Fibroblast of lung (primary cell): Measurements from ENCODE around the gene PPP2R1B. TPM values are rescaled to one million over a fixed set of nuclear protein-coding genes. Genes with fewer than 3 reads are reported as not detected.
"Not testable (repeated sequence)": the region's sequence is repeated elsewhere in the genome, so short reads cannot be mapped to it uniquely, and the experiment has no call there.

Experiments
- DNase-seq, 2 donors: peaks; one replicate each; pipeline versions ENCODE4 v3.0.0 to v3.0.0-alpha.2; 2010; ENCODE audit warnings: low read depth in 2 of 2
- H2AFZ ChIP-seq: 2 replicates; pipeline ENCODE4 v1.5.1; 2012; ENCODE audit warnings: low read length, control low read depth, inconsistent platforms
- H3K27ac ChIP-seq: 2 replicates; pipeline ENCODE4 v1.5.1; 2011; ENCODE audit warnings: low read length, control low read depth; ENCODE audit not compliant: insufficient read depth
- H3K27me3 ChIP-seq: 2 replicates; pipeline ENCODE4 v1.5.1; 2011; ENCODE audit warnings: mild to moderate bottlenecking, low read length; ENCODE audit not compliant: control insufficient read depth, insufficient read depth
- H3K36me3 ChIP-seq: 2 replicates; pipeline ENCODE4 v1.5.1; 2011; ENCODE audit warnings: low read length; ENCODE audit not compliant: control insufficient read depth, insufficient read depth
- H3K4me1 ChIP-seq: 2 replicates; pipeline ENCODE4 v1.5.1; 2011; ENCODE audit warnings: low read length; ENCODE audit not compliant: control insufficient read depth, insufficient read depth; ENCODE audit errors: extremely low read depth
- H3K4me2 ChIP-seq: 2 replicates; pipeline ENCODE4 v1.5.1; 2011; ENCODE audit warnings: low read length, control low read depth; ENCODE audit not compliant: insufficient read depth; ENCODE audit errors: extremely low read depth
- H3K4me3 ChIP-seq, 4 experiments: fragments of 200-600 bp in 1 of 4; sonication (generic) in 1 of 4; replicated peaks in 1 of 4; 2 replicates each; pipeline ENCODE4 v1.5.1; 2011 to 2016; ENCODE audit warnings: low read length in 4 of 4, low read depth in 3 of 4, mild to moderate bottlenecking in 3 of 4, control low read depth in 2 of 4, inconsistent platforms in 1 of 4, mixed read lengths in 1 of 4; ENCODE audit not compliant: insufficient read depth in 1 of 4; ENCODE audit errors: control extremely low read depth in 1 of 4
- H3K79me2 ChIP-seq: 2 replicates; pipeline ENCODE4 v1.5.1; 2012; ENCODE audit warnings: mild to moderate bottlenecking, low read length, inconsistent platforms; ENCODE audit not compliant: control insufficient read depth, insufficient read depth
- H3K9ac ChIP-seq: 2 replicates; pipeline ENCODE4 v1.5.1; 2011; ENCODE audit warnings: mild to moderate bottlenecking, low read length, control low read depth; ENCODE audit not compliant: insufficient read depth
- H3K9me3 ChIP-seq: 2 replicates; pipeline ENCODE4 v1.5.1; 2012; ENCODE audit warnings: low read depth, low read length; ENCODE audit not compliant: control insufficient read depth, insufficient read depth
- H4K20me1 ChIP-seq: 2 replicates; pipeline ENCODE4 v1.5.1; 2011; ENCODE audit warnings: low read length; ENCODE audit not compliant: control insufficient read depth, insufficient read depth; ENCODE audit errors: extremely low read depth
- EZH2 ChIP-seq: IDR thresholded peaks from 2 replicates; pipeline ENCODE4 v1.5.1; 2012; ENCODE audit warnings: low read length, control low read depth, mild to moderate bottlenecking; ENCODE audit errors: missing control alignments
- polyA plus RNA-seq, 2 donors: library from polyadenylated mRNA; depleted of rRNA in 1 of 2; stranded (reverse) in 1 of 2; unstranded in 1 of 2; fragments of >200 nt; gene quantifications; 2 replicates each; pipeline ENCODE4 v1.2.1, GENCODE V29; 2011 to 2012; ENCODE audit warnings: missing spikeins in 1 of 2
- total RNA-seq: library from RNA; depleted of rRNA; stranded (reverse); fragments of >200 nt; gene quantifications from 2 replicates; pipeline ENCODE4 v1.2.1, GENCODE V29; 2014
- TF ChIP-seq, protein P1 (sequence below), 2 donors: IDR thresholded peaks in 1 of 2; conservative IDR thresholded peaks in 1 of 2; 1 replicate in 1 of 2; 2 replicates in 1 of 2; pipeline ENCODE4 v1.5.1; 2011 to 2012; ENCODE audit warnings: low read length in 2 of 2, control low read depth in 1 of 2, inconsistent platforms in 1 of 2, low read depth in 1 of 2, mild to moderate bottlenecking in 1 of 2

The PPP2R1B gene
- total and polyA plus RNA-seq, 2 donors (not counting 1 experiment from before 2014, with no cell fraction given) = 40.3 to 43.1 TPM

- Histone ChIP-seq H3K4me3 (no peak overlapping the region), H3K27ac (no peak overlapping the region), H3K27me3 (no peaks in the 10 kb centered on the region), H3K79me2 (no peaks in the 10 kb centered on the region), H4K20me1 (no peaks in the 10 kb centered on the region), H3K4me1 (peaks cover 10% of the 10 kb centered on the region), H3K36me3 (peaks cover 17% of the 10 kb centered on the region), H3K4me2 (peak overlapping the region; percentile 48), H3K9me3 (no peaks in the 10 kb centered on the region), H3K9ac (no peak overlapping the region), H2AFZ (no peak overlapping the region)
- TF ChIP-seq EZH2 = no peak
- TF ChIP-seq, protein P1, sequence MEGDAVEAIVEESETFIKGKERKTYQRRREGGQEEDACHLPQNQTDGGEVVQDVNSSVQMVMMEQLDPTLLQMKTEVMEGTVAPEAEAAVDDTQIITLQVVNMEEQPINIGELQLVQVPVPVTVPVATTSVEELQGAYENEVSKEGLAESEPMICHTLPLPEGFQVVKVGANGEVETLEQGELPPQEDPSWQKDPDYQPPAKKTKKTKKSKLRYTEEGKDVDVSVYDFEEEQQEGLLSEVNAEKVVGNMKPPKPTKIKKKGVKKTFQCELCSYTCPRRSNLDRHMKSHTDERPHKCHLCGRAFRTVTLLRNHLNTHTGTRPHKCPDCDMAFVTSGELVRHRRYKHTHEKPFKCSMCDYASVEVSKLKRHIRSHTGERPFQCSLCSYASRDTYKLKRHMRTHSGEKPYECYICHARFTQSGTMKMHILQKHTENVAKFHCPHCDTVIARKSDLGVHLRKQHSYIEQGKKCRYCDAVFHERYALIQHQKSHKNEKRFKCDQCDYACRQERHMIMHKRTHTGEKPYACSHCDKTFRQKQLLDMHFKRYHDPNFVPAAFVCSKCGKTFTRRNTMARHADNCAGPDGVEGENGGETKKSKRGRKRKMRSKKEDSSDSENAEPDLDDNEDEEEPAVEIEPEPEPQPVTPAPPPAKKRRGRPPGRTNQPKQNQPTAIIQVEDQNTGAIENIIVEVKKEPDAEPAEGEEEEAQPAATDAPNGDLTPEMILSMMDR (conservative IDR thresholded peaks at IDR 0.05 in 1 of 2, IDR thresholded peaks at IDR 0.05 in 1 of 2; ENCODE audit: low read depth in 1 of 2, low read length in 2 of 2) = no peak
- DNase-seq = peak in 1 of 2 donors; percentile 37
Measured at GRCh38 chr11:111718859-111719258, 47.3 kb downstream of the PPP2R1B start.

DNA sequence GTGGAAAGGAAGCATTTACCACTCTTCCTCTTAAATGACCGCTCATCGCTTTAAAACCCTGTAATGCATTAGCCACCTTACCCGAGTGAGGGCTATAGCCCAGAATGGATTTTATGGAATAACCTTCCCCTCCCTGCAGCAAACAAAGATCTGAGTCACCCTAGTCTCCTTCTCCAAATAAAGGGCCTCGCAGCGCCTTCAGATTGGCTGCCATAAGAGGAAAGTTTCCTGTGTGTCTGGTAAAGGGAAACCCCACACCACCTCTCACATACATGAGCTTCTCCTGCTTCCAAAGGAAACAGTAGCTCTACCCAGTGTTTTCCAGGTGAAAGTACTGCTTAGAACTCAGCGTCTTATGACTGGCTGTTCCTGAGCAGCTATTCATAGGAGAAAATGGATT lies 47.8 kb downstream of the PPP2R1B start:
- no peak overlapping the region for H3K27ac ChIP-seq
- peak; percentile 80 to 91 for DNase-seq

DNA sequence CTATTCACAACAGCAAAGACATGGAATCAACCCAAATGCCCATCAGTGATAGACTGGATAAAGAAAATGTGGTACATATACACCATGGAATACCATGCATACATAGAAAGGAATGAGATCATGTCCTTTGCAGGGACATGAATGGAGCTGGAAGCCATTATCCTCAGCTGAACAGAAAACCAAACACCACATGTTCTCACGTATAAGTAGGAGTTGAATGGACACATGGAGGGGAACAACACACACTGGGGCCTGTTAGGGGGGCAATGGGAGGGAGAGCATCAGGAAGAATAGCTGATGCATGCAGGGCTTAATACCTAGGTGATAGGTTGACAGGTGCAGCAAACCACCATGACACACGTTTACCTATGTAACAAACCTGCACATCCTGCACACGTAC lies 48.5 kb downstream of the PPP2R1B start:
- H3K27me3 ChIP-seq, DNase-seq, H3K79me2 ChIP-seq, H4K20me1 ChIP-seq, H2AFZ ChIP-seq, H3K9me3 ChIP-seq, H3K4me3 ChIP-seq, H3K4me2 ChIP-seq, H3K27ac ChIP-seq, H3K9ac ChIP-seq: not testable (repeated sequence)
- H3K4me1 ChIP-seq = peaks cover 10% of the 10 kb centered on the region
- H3K36me3 ChIP-seq = peaks cover 15% of the 10 kb centered on the region

More for the DNA sequence above, 47.8 kb downstream of the PPP2R1B start:
- no peak overlapping the region for H3K4me3 ChIP-seq
- TF ChIP-seq, protein P1 (conservative IDR thresholded peaks at IDR 0.05 in 1 of 2, IDR thresholded peaks at IDR 0.05 in 1 of 2; ENCODE audit: low read depth in 1 of 2, low read length in 2 of 2) = no peak
- TF ChIP-seq EZH2 = no peak
- H3K4me1 ChIP-seq = peaks cover 10% of the 10 kb centered on the region
- no peaks in the 10 kb centered on the region for H3K79me2 ChIP-seq
- no peak overlapping the region for H3K9ac ChIP-seq
- no peaks in the 10 kb centered on the region for H3K9me3 ChIP-seq
- H3K36me3 ChIP-seq = peaks cover 16% of the 10 kb centered on the region
- no peaks in the 10 kb centered on the region for H3K27me3 ChIP-seq
- no peak overlapping the region for H2AFZ ChIP-seq
- no peaks in the 10 kb centered on the region for H4K20me1 ChIP-seq
- H3K4me2 ChIP-seq = peak overlapping the region; percentile 30
